Vagina (tissue), 2 donors: ENCODE measurements around the gene NGB.

Experiments
- CTCF ChIP-seq, 3 experiments: fragments of 450-650 bp in 2 of 3; fragments of 200-600 bp in 1 of 3; sonication (generic) in 1 of 3; IDR thresholded peaks; one replicate each; pipeline ENCODE4 v1.5.1; 2017 to 2019; ENCODE audit warnings: antibody characterized with exemption in 3 of 3, mild to moderate bottlenecking in 2 of 3, moderate library complexity in 2 of 3
- POLR2A ChIP-seq, 2 donors: fragments of 450-650 bp; IDR thresholded peaks; one replicate each; pipeline ENCODE4 v1.6.1; 2017; ENCODE audit warnings: antibody characterized with exemption in 2 of 2, mild to moderate bottlenecking in 2 of 2, moderate library complexity in 2 of 2

DNA sequence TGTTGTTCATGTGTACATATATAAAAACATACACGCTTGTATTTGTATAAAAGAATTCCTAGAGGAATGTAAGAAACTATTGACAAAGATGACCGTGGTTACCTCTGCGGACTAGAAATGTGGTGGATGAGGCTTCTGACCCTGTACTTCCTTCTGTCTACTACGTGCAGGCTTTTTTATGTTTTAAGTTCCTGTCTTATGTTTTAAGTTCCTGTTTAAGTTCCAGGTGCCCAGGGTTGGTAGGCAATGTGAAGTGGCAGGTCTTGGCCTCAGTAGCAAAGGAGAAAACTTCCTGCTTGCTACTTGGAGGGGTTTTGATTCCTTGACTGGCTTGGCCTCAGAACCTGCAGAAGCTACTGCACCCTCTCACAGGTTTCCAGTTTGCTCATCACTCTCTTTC, 38.1 kb upstream of the NGB start:
- TF ChIP-seq CTCF (IDR thresholded peaks at IDR 0.05) = no peak
- no peak for TF ChIP-seq POLR2A (IDR thresholded peaks at IDR 0.05)
